Raji (cell line): ENCODE data around the gene ARPC5.

Source experiments
- POLR2A ChIP-seq: IDR thresholded peaks from 2 replicates; pipeline ENCODE4 v1.6.1; 2011; ENCODE audit warnings: low read depth, low read length, control low read depth; ENCODE audit not compliant: insufficient read depth

ARPC5 gene

GRCh38 chr1:183652547-183653461 lies 17.2 kb upstream of the ARPC5 start, which contains the start of gene APOBEC4:
Gene APOBEC4 (minus strand): TSS chr1:183653316. CDS start chr1:183648781, 4,535 bp downstream.
- no peak for TF ChIP-seq POLR2A

DNA sequence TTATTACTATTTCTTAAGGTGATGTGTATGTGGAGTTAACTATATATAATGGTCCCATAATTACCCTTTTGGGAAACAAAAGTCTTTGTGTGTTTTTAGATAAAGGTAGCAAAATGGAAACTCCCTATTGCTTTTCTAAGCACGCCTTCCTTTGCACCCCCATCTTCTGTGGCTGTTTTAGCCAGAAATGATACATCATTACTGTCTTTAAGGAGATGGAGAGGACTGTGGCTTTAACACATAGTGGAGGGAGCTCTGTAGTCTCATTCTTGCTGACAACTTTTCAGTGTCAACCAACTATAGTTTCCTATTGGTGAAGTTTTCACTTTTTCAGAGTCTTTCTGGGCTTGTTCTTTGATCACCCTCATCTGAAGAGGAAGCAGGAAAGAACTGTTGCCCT lies 16.5 kb upstream of the ARPC5 start:
- no peak for TF ChIP-seq POLR2A

DNA sequence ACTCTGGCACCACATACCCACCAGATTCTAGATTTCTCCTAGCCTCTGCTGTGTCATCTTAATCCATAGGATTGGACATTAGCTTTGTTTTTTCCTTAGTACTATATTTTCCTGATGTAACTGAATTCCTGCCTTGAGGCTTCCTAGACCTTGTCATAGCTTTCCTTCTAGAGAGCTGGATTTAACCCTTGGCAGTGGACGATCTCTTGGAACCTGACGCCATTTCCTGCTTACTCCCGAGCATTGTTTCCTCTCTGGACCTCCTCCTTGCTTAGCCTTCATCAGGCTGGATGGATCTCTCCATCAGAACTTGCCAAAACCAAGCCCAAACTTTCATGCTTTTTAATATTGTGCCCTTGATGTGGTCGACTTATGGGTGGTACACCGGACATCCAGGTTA lies 16.0 kb upstream of the ARPC5 start:
- TF ChIP-seq POLR2A = no peak

- no peak for TF ChIP-seq POLR2A
These were observed 12.5 kb upstream of the ARPC5 start for GRCh38 chr1:183648042-183648441.

DNA sequence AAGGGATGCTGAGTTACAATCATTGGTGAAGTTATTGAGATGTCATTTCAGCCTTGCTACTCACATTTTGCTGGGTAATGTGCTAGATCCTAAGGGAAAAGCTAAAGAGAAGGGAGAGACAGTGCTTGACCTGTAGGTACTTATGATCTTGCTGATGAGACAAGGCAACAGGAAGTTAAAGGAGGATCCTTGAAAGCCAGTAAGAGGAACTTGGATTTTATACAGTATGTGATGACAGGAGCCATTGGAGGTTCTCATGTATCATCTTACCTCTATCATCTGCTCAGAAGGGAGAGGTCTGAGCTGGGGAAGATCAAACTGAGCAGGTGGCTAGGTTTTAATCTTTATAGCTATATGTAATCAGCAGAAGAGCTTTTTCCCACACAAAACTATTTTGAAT lies 11.2 kb upstream of the ARPC5 start:
- no peak for TF ChIP-seq POLR2A

DNA sequence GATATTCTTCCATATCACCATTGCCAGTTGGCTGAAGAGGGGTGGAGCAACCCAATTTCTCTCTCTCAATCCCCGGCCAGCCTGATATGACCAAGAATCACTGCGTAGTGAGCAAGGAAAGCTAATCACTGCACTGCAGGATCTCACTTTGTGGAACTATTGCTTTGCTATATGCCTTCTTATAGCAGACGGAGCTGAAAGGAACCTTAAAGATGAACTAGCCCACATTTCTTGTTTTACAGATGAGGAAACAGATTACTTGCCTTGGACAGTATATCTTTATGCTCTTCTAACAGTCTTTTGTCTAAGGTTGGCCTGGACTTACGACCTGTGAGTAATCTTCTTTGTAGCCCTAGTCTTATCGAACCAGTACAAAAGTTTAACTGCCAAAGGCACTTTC lies 9.9 kb upstream of the ARPC5 start:
- no peak for TF ChIP-seq POLR2A

DNA sequence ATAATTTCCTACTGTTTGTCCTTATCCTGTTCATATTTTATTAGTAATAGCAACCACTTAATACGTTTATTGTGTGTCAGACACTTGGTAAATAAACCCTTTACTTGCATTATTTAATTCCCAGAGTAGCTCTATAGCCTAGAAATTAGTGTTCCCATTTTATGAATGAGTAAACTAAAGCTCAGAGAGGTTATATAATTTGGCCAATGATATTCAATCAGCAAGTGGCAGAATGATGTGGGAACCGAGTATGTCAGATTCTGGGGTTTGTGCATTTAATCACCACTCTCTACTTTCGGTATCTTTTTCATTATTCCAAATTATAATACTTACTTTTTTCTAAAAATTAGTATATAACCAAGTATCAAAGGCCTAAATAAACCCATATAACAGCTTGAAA lies 6.6 kb upstream of the ARPC5 start:
- no peak for TF ChIP-seq POLR2A

- TF ChIP-seq POLR2A = no peak
These were observed 4.6 kb upstream of the ARPC5 start for GRCh38 chr1:183640193-183640592.

GRCh38 chr1:183638649-183639387 lies 3.2 kb upstream of the ARPC5 start:
- no peak for TF ChIP-seq POLR2A

- TF ChIP-seq POLR2A = no peak
These were observed 1.2 kb upstream of the ARPC5 start for GRCh38 chr1:183636783-183637182.

DNA sequence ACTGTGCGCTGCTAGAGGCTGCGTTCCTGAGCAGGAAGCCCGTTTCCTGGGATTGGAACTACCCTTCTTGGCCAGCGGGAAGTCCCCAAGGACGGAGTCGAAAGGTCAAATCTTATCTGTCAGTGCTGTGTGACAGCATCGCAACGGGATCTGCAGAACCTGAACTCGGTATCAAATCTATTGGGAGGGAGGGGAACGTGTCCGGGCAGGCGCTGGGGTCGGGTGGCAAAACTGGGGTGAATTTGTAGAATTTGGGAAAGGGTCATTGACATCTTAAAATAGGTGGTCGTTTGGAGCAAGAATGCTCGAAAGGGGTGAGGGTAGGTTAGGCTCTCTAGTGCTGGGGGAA lies 725 bp upstream of the ARPC5 start:
- no peak for TF ChIP-seq POLR2A

- TF ChIP-seq POLR2A = no peak
These were observed 431 bp downstream of the ARPC5 start for GRCh38 chr1:183635099-183635605.

DNA sequence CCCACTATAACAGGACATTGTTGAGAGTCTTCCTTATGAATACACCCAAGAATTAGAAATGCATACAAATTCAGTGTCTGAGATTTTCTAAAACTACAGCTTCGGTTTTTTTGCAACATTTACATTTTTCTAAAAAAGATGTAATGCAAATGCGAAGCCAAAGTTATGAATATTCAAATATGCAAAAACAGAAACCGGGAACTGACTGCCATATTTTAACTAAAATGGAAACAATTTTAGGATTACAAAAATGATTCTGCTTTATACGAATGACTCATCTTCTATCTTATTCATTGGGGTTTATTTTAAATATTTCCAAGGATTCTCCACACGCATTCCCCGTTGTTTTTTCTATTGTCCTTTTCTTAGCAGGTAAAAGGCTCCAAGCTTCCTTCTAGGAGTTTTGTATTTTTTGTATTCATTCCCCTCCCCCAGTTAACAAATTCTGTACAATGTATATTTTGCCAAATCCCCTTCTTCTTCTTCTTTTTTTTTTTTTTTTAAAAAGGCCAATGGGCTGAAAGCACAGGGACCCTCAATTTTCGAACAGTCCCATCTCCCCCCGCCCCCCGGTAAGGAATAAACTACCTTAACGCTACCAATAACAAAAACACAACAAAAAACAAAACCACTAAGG lies 1.0 kb downstream of the ARPC5 start:
- TF ChIP-seq POLR2A = no peak

- 0 out of 2 replicates have a peak, but pooled peaks have one; percentile 21 for TF ChIP-seq POLR2A
These were observed 1.8 kb downstream of the ARPC5 start for GRCh38 chr1:183633676-183634343.

DNA sequence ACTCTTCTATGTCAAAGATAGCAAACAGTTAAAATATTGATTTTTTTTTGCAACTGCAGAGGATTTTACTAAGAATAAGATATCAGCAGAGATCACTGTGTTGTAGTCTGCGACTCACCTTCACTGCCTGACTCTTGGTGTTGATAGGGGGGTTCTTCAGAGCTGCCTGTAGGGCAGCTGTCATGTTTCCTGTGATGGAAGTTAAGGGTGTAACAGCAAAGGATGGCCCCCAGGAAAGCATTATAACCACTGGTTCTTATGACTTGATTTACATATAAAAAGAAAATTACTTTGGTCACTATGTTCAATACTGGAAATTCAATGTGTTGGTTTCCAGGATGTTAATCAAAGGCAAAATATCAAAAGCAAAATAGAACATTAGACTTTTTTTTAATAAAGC lies 2.6 kb downstream of the ARPC5 start:
- no peak for TF ChIP-seq POLR2A
